GM10266 (cell line): ENCODE data around the gene RAPGEF1.

Experiments used
- DNase-seq: peaks from one replicate; pipeline ENCODE4 v3.0.0; 2012; ENCODE audit errors: extremely low spot score
- TF ChIP-seq, protein P1 (sequence below): IDR thresholded peaks from 2 replicates; pipeline ENCODE4 v1.5.1; 2012; ENCODE audit warnings: mild to moderate bottlenecking, low read depth; ENCODE audit not compliant: control insufficient read depth, insufficient read depth; ENCODE audit errors: missing control alignments

Gene RAPGEF1

DNA sequence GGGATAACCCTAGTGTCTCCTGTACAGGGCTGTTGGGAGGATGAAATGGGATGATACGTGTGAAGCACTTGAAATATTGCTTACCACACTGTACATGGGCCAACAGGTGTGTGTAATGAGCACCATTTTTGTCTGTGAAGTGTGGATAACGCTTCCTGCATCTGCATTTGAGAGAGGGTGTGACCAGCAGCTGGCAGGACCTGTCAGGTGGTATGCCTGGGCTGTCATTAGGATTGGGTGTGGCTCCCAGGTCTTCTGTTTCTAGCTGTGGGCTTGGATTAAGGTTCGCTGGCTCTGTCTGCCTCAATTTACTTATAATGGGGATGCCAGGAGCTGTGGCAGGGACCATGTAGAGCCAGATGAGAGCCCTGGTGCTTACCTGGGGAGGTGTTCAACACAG, 120.2 kb downstream of the RAPGEF1 start:
- TF ChIP-seq, protein P1, sequence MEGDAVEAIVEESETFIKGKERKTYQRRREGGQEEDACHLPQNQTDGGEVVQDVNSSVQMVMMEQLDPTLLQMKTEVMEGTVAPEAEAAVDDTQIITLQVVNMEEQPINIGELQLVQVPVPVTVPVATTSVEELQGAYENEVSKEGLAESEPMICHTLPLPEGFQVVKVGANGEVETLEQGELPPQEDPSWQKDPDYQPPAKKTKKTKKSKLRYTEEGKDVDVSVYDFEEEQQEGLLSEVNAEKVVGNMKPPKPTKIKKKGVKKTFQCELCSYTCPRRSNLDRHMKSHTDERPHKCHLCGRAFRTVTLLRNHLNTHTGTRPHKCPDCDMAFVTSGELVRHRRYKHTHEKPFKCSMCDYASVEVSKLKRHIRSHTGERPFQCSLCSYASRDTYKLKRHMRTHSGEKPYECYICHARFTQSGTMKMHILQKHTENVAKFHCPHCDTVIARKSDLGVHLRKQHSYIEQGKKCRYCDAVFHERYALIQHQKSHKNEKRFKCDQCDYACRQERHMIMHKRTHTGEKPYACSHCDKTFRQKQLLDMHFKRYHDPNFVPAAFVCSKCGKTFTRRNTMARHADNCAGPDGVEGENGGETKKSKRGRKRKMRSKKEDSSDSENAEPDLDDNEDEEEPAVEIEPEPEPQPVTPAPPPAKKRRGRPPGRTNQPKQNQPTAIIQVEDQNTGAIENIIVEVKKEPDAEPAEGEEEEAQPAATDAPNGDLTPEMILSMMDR: no peak

DNA sequence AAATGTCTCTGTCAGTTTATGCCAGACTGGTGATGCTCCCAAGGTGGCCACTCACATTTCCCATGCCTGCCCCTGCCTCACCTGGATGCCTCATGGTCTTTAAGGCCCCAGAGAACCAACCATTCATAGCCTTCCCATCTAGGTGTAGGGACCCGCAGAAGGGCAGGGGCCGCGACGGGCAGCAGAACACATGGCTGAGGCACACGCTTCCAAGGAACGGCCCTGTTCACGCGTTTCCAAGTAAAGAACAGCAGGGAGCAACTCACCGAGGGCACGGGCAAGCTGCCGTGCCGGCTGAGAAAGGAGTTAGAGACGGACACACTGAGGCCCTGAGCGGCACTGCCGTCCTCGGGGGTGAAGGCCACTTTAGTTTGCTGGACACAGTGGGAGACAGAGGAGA, 121.1 kb downstream of the RAPGEF1 start:
- TF ChIP-seq, protein P1: no peak

More for the DNA sequence above, 120.2 kb downstream of the RAPGEF1 start:
- no peak for DNase-seq

DNA sequence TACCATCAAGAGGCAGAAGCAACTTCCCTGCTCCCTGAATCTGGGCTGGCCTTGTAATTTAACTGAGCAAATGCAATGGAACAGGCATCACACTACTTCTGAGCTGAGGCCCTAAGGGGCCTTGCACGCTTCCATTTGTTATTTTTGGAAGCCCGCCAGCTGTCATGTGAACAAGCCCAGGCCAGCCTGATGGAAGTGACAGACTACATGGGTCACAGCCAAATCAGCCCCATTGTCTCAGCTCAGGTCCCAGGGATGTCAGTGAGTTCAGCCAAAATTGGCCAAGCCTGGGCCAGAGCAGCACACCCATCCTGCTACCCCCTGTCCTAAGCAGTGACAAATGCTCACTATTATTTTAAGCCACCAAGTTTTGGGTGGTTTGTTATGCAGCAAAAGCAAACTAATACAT, 121.8 kb downstream of the RAPGEF1 start:
- TF ChIP-seq, protein P1: no peak
- no peak for DNase-seq

More for the DNA sequence above, 121.1 kb downstream of the RAPGEF1 start:
- DNase-seq: no peak

DNA sequence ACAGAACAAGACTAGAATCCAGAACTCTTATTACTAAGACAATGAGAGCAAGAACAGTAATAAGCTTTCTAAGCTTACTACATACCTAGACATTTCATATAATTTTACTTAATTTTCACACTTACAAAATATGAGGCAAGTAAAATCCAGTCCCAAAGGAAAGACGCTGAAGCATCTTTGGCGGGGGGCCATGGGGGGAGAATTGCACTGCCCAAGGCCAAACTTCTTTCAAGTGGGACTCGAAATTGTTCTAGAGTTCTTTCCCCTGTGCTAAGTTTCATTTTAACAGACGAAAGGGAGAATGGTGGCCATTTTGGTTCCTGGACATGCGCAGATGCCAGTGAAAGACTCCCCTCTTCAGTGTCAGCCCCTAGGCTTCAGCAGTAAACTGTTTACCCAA, 122.3 kb downstream of the RAPGEF1 start:
- no peak for DNase-seq
- TF ChIP-seq, protein P1: no peak

DNA sequence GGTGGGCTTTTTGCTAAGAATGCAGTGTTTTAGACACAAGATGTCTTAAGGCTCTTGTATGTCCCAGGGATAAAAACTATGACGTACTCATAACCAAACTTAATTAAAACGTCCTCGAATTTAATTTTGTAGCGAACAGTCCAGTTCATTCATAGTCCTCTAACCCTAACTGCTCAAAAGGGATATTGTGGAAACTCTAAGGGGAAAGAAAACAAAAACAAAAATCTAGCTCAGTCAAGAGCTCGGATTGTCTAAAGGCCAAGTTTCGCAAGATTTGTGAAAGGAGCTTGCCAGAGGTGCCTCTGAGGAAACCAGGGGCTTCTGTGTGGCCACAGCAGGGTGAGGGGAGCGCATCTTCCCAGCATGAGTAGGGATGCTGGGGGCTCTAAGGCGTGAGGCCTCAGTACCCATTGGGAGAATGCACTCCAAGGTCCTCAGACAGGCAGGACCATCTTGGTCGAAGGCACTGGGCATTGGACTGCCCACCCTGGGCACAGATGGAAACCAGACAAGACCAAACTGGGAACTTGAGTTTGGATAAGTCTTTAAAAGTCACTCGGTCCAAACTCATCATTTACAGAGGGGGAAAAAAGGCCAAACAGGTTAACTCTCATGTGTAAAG, 122.8 kb downstream of the RAPGEF1 start:
- TF ChIP-seq, protein P1: no peak
- DNase-seq: no peak

DNA sequence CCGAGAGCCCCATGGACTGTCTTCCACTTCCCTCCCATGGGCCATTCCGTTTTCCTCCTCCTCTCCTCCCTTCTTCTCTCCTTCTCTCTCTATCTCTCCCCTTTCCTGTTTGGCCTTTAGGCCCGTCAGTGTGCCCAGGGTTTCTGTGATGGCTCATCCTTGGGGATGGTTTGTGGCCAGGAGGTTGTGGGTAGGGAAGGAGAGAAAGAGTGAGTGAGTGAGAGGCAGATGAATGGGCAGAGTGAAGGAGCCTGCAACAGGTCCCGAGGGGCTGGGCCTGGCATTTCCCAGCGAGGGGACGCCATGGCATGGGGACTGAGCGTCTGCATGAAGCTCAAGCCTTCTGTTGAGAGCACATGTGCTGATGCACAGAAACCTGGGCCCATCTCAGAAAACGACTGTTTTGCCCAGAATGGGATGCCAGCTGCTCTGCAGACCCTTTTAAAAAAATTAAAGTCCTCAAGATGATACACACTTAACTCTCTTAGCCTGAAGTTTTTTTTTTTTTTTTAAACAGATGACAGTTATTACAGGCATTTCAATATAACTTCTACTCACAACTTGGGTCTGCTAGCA, 125.4 kb downstream of the RAPGEF1 start:
- TF ChIP-seq, protein P1: no peak
- DNase-seq: no peak

DNA sequence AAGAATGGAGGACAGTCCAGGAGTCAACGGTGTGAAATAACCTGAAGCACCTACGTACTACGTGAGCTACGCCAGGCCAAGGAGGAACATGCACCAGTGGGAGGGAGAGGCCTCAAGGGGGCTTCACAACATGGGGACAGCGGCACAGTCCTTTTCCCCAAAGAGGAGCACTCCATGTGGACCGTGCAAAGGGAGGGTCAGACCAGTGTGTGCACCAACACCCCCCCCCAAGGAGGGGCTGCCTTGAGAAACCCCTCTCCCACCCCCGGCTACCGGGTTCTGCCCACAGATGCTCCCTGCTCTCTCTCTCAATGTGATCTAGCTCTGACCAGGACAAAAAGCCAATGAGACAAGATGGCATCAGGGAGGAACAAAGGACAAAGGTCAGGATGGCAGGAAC, 126.0 kb downstream of the RAPGEF1 start:
- DNase-seq: no peak
- TF ChIP-seq, protein P1: no peak
